ENCODE measurements around the gene BCL2L14.

The BCL2L14 gene

GRCh38 chr12:12025799-12026386 lies 44.8 kb upstream of the BCL2L14 start:
- Histone ChIP-seq H3K36me3 (ENCODE audit: control insufficient read depth, insufficient read depth, low read length) (no peaks in the 10 kb centered on the region), H3K27me3 (ENCODE audit: control insufficient read depth, insufficient read depth, low read length) (no peaks in the 10 kb centered on the region), H3K9ac (no peak overlapping the region), H3K4me2 (ENCODE audit: low read length) (no peak overlapping the region), H3K9me3 (ENCODE audit: control insufficient read depth, low read length) (no peaks in the 10 kb centered on the region), H3K27ac (no peak overlapping the region), H3K79me2 (no peaks in the 10 kb centered on the region), H2AFZ (no peak overlapping the region), H3K4me1 (peaks cover 11% of the 10 kb centered on the region), H3K4me3 (ENCODE audit: low read depth, low read length) (no peak overlapping the region)
- no peak for TF ChIP-seq CTCF (IDR thresholded peaks at IDR 0.05)

GRCh38 chr12:12028668-12029402 lies 41.9 kb upstream of the BCL2L14 start:
- no peak overlapping the region for H2AFZ ChIP-seq
- H3K36me3 ChIP-seq (ENCODE audit: control insufficient read depth, insufficient read depth, low read length), result no peaks in the 10 kb centered on the region
- TF ChIP-seq CTCF (IDR thresholded peaks at IDR 0.05), result no peak
- H3K9ac ChIP-seq, result no peak overlapping the region
- no peak overlapping the region for H3K27ac ChIP-seq
- H3K9me3 ChIP-seq (ENCODE audit: control insufficient read depth, low read length), result no peaks in the 10 kb centered on the region
- no peaks in the 10 kb centered on the region for H3K27me3 ChIP-seq (ENCODE audit: control insufficient read depth, insufficient read depth, low read length)
- peaks cover 9% of the 10 kb centered on the region for H3K4me1 ChIP-seq
- H3K4me3 ChIP-seq (ENCODE audit: low read depth, low read length), result no peak overlapping the region
- no peak overlapping the region for H3K4me2 ChIP-seq (ENCODE audit: low read length)
- H3K79me2 ChIP-seq, result no peaks in the 10 kb centered on the region

GRCh38 chr12:12029653-12030052 lies 41.1 kb upstream of the BCL2L14 start:
- H3K36me3 ChIP-seq (ENCODE audit: control insufficient read depth, insufficient read depth, low read length), result no peaks in the 10 kb centered on the region

DNA sequence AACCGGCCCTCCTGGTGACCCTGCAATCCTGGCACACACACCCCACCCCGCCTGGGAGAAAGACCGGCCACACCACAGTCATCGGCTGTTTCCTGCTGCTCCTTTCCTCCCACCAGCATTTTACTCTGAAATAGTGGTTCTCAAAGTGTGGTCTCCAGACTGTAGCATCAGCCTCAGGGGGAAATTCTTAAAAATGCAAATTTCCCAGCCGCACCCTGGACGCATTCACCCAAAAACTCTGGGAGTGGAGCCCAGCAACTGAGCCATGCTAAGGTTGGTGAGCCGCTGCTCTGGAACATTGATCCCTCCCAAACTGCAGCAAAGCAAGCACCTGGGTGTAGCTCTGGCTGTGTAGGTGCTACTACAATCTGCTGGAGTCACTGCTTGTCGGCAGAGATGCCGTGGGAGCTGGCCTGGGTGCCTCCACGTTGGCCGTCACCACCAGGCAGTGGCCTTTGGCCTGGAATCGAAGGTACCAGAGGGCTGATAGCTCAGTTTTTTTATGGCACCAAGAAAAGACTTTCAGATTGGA lies 38.4 kb upstream of the BCL2L14 start:
- Histone ChIP-seq H3K27ac (peak overlapping the region; percentile 17), H3K79me2 (no peaks in the 10 kb centered on the region), H3K4me3 (ENCODE audit: low read depth, low read length) (no peak overlapping the region), H3K9ac (no peak overlapping the region), H3K27me3 (ENCODE audit: control insufficient read depth, insufficient read depth, low read length) (no peaks in the 10 kb centered on the region), H3K4me1 (peaks cover 4% of the 10 kb centered on the region), H3K4me2 (ENCODE audit: low read length) (no peak overlapping the region), H3K9me3 (ENCODE audit: control insufficient read depth, low read length) (no peaks in the 10 kb centered on the region), H2AFZ (peak overlapping the region; percentile 65), H3K36me3 (ENCODE audit: control insufficient read depth, insufficient read depth, low read length) (no peaks in the 10 kb centered on the region)
- TF ChIP-seq CTCF (IDR thresholded peaks at IDR 0.05), result no peak

More at GRCh38 chr12:12029653-12030052, 41.1 kb upstream of the BCL2L14 start:
- no peak overlapping the region for H3K9ac ChIP-seq
- no peaks in the 10 kb centered on the region for H3K9me3 ChIP-seq (ENCODE audit: control insufficient read depth, low read length)
- no peak overlapping the region for H3K27ac ChIP-seq
- H3K27me3 ChIP-seq (ENCODE audit: control insufficient read depth, insufficient read depth, low read length), result no peaks in the 10 kb centered on the region
- peaks cover 4% of the 10 kb centered on the region for H3K4me1 ChIP-seq
- no peak for TF ChIP-seq CTCF (IDR thresholded peaks at IDR 0.05)
- no peaks in the 10 kb centered on the region for H3K79me2 ChIP-seq
- H3K4me3 ChIP-seq (ENCODE audit: low read depth, low read length), result no peak overlapping the region
- no peak overlapping the region for H3K4me2 ChIP-seq (ENCODE audit: low read length)
- H2AFZ ChIP-seq, result no peak overlapping the region

All from parathyroid adenoma (tissue), 2 donors.